Stimulated activated CD4-positive, alpha-beta T cell treated with anti-CD3 and anti-CD28 coated beads, TNF-alpha, amount 100 ng/mL, for 4 hours (primary cell): ENCODE data around the gene SDR39U1.

ENCODE experiments used
- DNase-seq, 3 experiments: peaks; one replicate each; pipeline ENCODE4 v3.0.0-alpha.2; 2020; ENCODE audit warnings: low read depth in 3 of 3

Gene SDR39U1

GRCh38 chr14:24443053-24443665 lies 583 bp upstream of the SDR39U1 start:
- no peak for DNase-seq

- DNase-seq = no peak
Measured at GRCh38 chr14:24441904-24442239, 704 bp downstream of the SDR39U1 start.

- no peak for DNase-seq
Measured at GRCh38 chr14:24441485-24441884, 1.1 kb downstream of the SDR39U1 start.

- no peak for DNase-seq
Measured at GRCh38 chr14:24440606-24441399, 1.8 kb downstream of the SDR39U1 start.

- no peak for DNase-seq
Measured at GRCh38 chr14:24439830-24440605, 2.6 kb downstream of the SDR39U1 start.

GRCh38 chr14:24439257-24439656 lies 3.3 kb downstream of the SDR39U1 start:
- no peak for DNase-seq

GRCh38 chr14:24438223-24439097 lies 4.1 kb downstream of the SDR39U1 start:
- DNase-seq = no peak

GRCh38 chr14:24437736-24438067 lies 4.9 kb downstream of the SDR39U1 start:
- no peak for DNase-seq

GRCh38 chr14:24437020-24437735 lies 5.4 kb downstream of the SDR39U1 start:
- no peak for DNase-seq

GRCh38 chr14:24436355-24437019 lies 6.1 kb downstream of the SDR39U1 start:
- no peak for DNase-seq

GRCh38 chr14:24435998-24436354 lies 6.6 kb downstream of the SDR39U1 start:
- DNase-seq = no peak

GRCh38 chr14:24435192-24435810 lies 7.3 kb downstream of the SDR39U1 start:
- DNase-seq = no peak

GRCh38 chr14:24434676-24435075 lies 7.9 kb downstream of the SDR39U1 start:
- DNase-seq = no peak

- no peak for DNase-seq
Measured at GRCh38 chr14:24434036-24434435, 8.5 kb downstream of the SDR39U1 start.

GRCh38 chr14:24432259-24433131 lies 10.1 kb downstream of the SDR39U1 start:
- DNase-seq = no peak

- DNase-seq = peak; percentile 77 to 81 (median 80)
Measured at GRCh38 chr14:24431569-24432258, 10.9 kb downstream of the SDR39U1 start.

- DNase-seq = peak; percentile 35 to 52 (median 52)
Measured at GRCh38 chr14:24430682-24431568, 11.7 kb downstream of the SDR39U1 start.
